Ascending aorta (tissue), 2 donors: ENCODE data around the gene TMEM79. TPM values are rescaled to one million over a fixed set of nuclear protein-coding genes. Genes with fewer than 3 reads are reported as not detected.

ENCODE experiments used
- DNase-seq, 2 donors: peaks; one replicate each; pipeline ENCODE4 v3.0.0-alpha.2; 2019; ENCODE audit warnings: low spot score in 2 of 2
- H3K27ac ChIP-seq, 2 donors: fragments of 200-600 bp; sonication (generic); one replicate each; pipeline ENCODE4 v1.5.1; 2016 to 2017; ENCODE audit warnings: mild to moderate bottlenecking in 1 of 2
- H3K27me3 ChIP-seq: fragments of 200-600 bp; sonication (generic); one replicate; pipeline ENCODE4 v1.5.1; 2017
- H3K36me3 ChIP-seq, 2 donors: fragments of 200-600 bp; sonication (generic); one replicate each; pipeline ENCODE4 v1.5.1; 2016
- H3K4me1 ChIP-seq, 2 donors: fragments of 200-600 bp; sonication (generic); one replicate each; pipeline ENCODE4 v1.5.1; 2016 to 2017; ENCODE audit warnings: mild to moderate bottlenecking in 1 of 2
- H3K4me3 ChIP-seq, 2 donors: fragments of 200-600 bp; sonication (generic); one replicate each; pipeline ENCODE4 v1.5.1; 2016 to 2017; ENCODE audit warnings: mild to moderate bottlenecking in 1 of 2
- H3K9me3 ChIP-seq, 2 donors: fragments of 200-600 bp; sonication (generic); one replicate each; pipeline ENCODE4 v1.5.1; 2016
- intact Hi-C: fragments of 100-400 bp; cut with DNase I; formaldehyde crosslinking; loops from one replicate; pipeline ENCODE4 v1.15.1; 2023
- total RNA-seq: library from RNA; depleted of rRNA; stranded (reverse); fragments of >200 nt; gene quantifications from one replicate; pipeline ENCODE4 v1.1.0, GENCODE V29; 2016
- TF ChIP-seq, protein P1 (sequence below), 3 experiments: fragments of 200-600 bp in 2 of 3; fragments of 450-650 bp in 1 of 3; sonication (generic) in 2 of 3; IDR thresholded peaks; one replicate each; pipeline ENCODE4 v1.5.1; 2016 to 2019; ENCODE audit warnings: antibody characterized with exemption in 3 of 3, mild to moderate bottlenecking in 1 of 3, moderate library complexity in 1 of 3

Gene TMEM79
- total RNA-seq, 1 donor from 2014 or later = not detected

DNA sequence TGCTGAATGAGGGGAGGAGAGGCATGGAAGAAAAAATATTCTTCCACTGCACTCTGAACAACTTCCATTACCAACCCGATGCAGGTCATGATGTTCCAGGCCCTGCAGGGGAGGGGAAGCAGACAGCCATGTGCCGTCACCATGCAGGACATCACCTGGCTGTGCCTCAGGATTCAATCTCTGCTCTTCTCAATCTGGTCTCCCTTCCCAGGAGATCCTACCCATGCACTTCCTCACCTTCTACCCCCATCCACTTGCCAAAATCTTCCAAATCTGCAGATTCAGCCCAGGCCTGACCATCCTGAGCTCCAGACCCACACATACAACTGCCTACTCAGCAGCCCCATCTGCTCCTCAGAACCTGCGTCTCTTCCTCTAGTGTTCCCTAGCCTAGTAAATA lies 30.5 kb upstream of the TMEM79 start:
- DNase-seq = no peak
- Histone ChIP-seq H3K9me3 (no peaks in the 10 kb centered on the region), H3K36me3 (peaks cover 79 to 83% of the 10 kb centered on the region in 2 donors), H3K4me1 (no peaks in the 10 kb centered on the region), H3K27me3 (no peaks in the 10 kb centered on the region), H3K4me3 (no peak overlapping the region), H3K27ac (no peak overlapping the region)
- intact Hi-C loops = no loop called here
- TF ChIP-seq, protein P1, sequence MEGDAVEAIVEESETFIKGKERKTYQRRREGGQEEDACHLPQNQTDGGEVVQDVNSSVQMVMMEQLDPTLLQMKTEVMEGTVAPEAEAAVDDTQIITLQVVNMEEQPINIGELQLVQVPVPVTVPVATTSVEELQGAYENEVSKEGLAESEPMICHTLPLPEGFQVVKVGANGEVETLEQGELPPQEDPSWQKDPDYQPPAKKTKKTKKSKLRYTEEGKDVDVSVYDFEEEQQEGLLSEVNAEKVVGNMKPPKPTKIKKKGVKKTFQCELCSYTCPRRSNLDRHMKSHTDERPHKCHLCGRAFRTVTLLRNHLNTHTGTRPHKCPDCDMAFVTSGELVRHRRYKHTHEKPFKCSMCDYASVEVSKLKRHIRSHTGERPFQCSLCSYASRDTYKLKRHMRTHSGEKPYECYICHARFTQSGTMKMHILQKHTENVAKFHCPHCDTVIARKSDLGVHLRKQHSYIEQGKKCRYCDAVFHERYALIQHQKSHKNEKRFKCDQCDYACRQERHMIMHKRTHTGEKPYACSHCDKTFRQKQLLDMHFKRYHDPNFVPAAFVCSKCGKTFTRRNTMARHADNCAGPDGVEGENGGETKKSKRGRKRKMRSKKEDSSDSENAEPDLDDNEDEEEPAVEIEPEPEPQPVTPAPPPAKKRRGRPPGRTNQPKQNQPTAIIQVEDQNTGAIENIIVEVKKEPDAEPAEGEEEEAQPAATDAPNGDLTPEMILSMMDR (IDR thresholded peaks at IDR 0.05) = no peak

DNA sequence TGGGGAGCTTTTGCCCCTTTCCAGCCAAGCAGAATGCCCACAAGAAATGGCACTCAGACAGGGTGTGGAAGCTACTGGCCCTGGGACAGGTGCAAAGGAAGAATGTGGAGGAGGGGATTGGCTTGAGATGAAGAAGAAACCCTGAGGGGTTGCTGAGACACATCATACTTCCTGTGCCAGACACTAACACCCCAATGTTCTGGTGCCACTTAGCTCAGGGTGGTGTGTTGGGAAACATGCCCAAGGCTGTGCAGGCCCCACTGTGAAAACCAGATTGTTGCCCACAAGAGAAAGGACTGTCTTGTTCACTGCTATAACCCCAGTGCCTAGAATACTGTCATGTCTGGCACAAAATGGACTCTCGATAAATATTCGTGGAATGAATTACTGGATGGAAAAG lies 26.4 kb upstream of the TMEM79 start:
- H3K27ac ChIP-seq = no peak overlapping the region
- H3K36me3 ChIP-seq = peaks cover 86% of the 10 kb centered on the region in 2 donors
- H3K4me1 ChIP-seq = no peaks in the 10 kb centered on the region
- H3K9me3 ChIP-seq = no peaks in the 10 kb centered on the region
- H3K4me3 ChIP-seq = no peak overlapping the region
- DNase-seq = no peak
- intact Hi-C loops = no loop called here
- no peaks in the 10 kb centered on the region for H3K27me3 ChIP-seq
- TF ChIP-seq, protein P1 (IDR thresholded peaks at IDR 0.05) = no peak

DNA sequence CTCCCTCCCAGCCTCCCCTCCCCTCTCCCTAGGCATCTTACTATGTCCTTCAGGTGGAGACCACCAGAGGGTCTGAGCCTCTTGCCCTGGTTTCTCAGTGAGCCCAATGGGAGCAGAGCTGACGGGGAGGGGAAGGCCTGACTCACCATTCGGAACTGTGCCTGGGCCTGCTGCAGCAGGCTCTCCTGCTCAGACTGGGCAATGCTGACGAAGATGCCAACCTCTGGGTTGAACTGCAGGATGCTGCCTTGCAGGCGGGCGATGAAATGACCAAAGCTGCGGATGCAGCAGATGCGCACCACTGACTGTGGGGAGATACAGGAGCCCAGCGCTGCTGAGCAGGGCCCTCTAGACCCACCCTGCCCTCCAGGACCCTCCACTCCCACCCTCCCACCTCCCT lies 25.3 kb upstream of the TMEM79 start:
- no peaks in the 10 kb centered on the region for H3K4me1 ChIP-seq
- no peak overlapping the region for H3K4me3 ChIP-seq
- intact Hi-C loops = no loop called here
- H3K27ac ChIP-seq = no peak overlapping the region
- DNase-seq = no peak
- TF ChIP-seq, protein P1 (IDR thresholded peaks at IDR 0.05) = no peak
- H3K9me3 ChIP-seq = no peaks in the 10 kb centered on the region
- peaks cover 83 to 86% of the 10 kb centered on the region in 2 donors for H3K36me3 ChIP-seq
- H3K27me3 ChIP-seq = no peaks in the 10 kb centered on the region

DNA sequence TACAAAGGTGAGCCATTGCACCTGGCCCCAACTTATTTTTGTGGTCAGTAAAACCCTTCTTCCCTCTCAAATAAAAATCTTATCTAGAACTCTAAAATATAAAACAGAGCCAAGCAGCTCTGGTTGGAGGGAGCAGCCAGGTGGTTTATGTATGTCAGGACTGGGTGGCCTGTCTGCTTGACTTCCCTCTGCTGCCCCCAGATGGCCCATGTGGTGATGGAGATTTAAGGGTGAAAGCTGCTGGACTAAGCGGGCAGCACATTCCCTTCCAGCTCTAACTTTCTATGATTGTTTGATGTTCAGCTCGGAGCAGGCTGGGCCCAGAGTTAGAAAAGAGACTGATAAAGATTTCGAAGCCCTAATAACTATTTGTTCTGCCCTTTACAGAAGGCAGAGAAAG lies 24.3 kb upstream of the TMEM79 start:
- Histone ChIP-seq H3K4me3 (no peak overlapping the region), H3K9me3 (no peaks in the 10 kb centered on the region), H3K4me1 (no peaks in the 10 kb centered on the region), H3K36me3 (peaks cover 82 to 91% of the 10 kb centered on the region in 2 donors), H3K27ac (no peak overlapping the region), H3K27me3 (no peaks in the 10 kb centered on the region)
- intact Hi-C loops = no loop called here
- DNase-seq = no peak
- TF ChIP-seq, protein P1 (IDR thresholded peaks at IDR 0.05) = no peak

DNA sequence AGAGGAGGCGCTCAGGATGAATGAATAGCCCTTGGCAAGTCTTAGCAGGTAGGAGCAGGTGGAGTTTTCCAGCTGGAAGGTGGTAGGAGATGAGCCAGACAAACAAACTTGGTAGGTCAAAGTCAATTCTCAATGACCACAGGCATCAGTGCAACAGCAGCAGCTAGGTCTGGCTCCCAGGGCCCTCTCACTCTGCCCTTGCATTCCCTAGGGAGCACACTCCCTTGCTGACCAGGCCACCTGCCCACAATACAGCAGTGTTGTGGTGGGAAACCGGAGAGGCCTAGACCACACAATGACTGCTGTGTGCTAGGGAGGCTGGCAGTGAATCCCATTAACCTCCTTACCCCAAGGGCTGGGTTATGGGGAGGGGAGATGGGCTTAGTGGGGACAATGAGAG lies 23.2 kb upstream of the TMEM79 start:
- Histone ChIP-seq H3K27me3 (no peaks in the 10 kb centered on the region), H3K36me3 (peaks cover 85 to 95% of the 10 kb centered on the region in 2 donors), H3K27ac (no peak overlapping the region), H3K9me3 (no peaks in the 10 kb centered on the region), H3K4me1 (no peaks in the 10 kb centered on the region), H3K4me3 (no peak overlapping the region)
- no peak for DNase-seq
- intact Hi-C loops = no loop called here
- TF ChIP-seq, protein P1 (IDR thresholded peaks at IDR 0.05) = no peak
